Stimulated activated CD4-positive, alpha-beta T cell treated with anti-CD3 and anti-CD28 coated beads, Interleukin-4, amount 100 ng/mL, for 4 hours (primary cell): ENCODE results near the gene INPP5E.

Experiments
- DNase-seq, 2 experiments: peaks; one replicate each; pipeline ENCODE4 v3.0.0-alpha.2; 2020

The INPP5E gene

DNA sequence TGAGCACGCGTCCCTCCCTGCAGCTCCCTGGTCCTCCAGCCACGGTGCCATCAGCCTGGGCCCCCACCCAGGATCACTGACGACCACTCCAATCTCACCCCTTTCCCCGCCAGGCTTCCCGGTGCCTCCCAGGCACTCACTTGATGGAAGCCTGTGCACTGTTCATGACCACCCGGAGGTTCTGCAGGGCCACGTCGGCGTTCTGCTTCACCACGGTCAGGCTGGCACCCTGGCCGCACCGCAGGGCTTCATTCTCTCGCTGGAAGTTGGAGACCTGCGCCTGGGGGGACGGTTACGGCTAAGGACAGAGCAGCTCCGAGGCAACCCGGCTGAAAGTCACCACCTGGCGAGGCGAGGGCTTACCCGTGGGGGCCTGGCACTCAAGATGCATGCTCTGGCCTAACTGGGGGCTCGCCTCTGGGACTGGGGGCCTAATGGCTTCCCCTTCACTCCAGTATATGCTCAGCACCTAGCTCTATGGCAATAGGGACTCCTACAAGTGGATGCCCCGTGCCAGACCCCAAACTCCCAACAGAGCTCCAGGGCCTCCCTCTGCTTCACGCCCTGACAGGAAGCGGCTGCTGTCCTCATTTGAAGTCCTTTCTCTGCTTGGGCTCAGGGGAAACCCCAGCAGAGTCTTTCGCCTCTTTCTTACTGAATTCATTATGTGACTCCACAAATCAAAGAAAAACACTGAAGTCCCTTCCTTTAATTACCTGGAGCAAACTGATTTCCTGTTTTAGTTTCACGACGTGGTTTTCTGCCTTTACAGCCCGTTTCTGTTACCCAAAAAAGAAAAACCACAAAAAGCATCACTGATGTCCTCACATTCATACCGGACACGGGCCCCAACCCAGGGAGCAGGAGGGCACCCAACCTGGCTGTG, 35.5 kb downstream of the INPP5E start:
- peak; percentile 40 to 45 for DNase-seq

DNA sequence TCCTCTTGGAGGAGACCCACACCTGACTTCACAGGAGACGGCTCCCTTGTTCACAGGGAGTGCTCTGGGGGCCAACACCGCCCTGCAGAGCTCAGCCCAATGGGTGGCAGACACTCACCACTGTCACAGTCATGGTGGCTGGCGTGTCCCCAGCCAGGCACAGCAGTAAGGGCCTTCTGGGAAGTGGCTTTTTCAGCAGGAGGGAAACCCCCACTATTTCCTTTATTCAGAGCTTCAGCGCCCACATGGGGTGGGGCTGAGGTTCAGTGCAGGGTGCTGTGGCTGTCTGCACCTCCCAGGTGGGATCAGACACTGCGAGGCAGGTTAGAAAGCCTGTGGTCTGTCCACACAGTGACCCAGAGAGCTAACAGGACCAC, 36.1 kb downstream of the INPP5E start:
- DNase-seq: peak; percentile 64 to 86

DNA sequence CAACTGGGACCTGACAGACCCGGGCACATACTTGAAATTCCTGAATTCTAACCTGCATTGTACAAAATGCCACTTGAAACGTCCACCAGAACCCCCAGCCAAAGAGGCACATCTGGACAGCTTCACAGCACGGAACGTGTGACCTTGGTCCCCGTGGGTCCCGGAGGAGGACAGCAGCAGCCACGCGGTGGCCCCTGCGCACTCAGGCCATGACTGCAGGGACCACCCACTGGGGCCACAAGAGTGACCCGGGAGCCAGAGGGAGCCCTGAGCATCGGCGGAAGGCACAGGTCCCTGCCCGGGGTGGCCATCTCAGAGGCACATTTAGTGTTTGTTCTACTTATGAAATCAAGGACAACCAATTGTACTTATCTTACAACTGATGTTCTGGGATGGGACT, 37.6 kb downstream of the INPP5E start:
- DNase-seq: no peak

DNA sequence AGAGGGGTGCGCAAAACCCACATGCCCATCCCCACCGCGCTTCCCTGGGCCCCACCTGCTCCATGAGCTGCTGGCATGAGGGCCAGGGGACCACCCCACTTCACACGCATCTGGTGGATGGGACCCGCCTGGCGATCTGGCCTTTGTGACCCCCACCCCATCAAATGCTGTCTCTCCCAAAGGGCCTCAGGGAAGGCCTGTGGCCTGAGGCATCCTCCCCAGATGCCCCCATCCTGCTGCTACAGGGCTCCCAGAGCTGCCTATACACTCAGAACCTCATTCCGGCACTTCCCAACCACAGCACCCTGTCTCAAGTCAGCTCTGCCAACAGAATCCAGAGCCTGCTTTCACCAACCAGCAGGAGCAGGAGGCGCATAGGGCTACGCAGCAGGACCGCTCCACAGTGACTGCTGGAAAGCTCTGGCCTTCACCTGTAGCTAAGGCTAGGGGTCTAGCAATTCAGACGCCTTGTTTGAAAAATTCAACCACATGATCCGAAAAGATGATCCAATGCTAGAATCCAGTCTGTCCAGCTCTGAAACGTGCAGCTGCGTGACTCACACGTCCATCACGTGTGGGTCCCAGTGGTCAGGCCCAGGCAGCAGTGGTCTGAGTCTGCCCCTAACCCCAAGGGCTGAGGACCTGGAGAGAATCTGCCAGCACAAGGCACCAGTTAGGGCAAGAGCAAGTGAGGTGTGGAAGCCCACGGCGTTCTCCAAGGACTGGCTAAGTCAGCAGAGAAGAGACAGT, 38.3 kb downstream of the INPP5E start:
- DNase-seq: no peak

DNA sequence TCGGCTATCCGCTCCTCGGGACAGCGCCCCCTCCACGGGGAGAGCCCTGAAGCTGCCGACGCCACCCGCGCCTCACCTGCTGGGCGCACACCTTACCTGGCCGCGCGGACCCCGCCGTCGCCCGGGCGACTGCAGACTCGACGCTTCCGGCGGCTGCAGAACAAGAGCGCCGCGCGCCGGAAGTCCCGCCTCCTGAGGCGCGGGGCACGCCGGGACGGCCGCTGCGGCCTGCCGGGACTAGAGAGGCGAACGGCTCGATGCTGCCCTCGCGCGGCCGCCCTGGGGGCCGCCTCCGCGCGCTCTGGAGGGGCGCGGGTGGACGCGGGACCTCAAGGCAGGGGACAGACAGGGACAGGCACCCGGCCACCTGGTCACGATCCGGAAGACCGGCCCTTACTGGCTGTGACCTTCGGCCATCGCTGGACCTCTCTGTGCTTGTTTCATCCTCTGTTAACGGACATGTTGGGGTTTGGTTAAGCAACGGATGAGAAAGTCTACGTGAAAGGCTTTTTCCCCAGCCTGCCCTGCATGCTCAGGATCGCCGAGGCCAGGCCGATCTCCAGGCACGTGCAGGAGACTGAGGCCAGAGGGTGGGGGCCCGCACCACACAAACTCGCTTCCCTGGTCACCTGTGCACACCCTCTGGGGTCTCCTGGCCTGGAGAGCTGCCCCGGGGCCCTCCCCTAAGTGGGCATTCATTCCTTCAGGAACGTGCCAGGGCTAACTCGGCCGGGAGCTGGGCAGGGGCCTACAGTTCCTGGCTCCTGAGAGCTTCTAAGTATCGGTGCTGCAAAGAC, 39.4 kb downstream of the INPP5E start, which contains the start of gene SNAPC4:
Gene SNAPC4, minus strand, starts transcription at position 133 of the 797 bp plus-strand sequence. CDS start 1,742 bp downstream, outside the sequence.
- peak; percentile 84 to 90 for DNase-seq

DNA sequence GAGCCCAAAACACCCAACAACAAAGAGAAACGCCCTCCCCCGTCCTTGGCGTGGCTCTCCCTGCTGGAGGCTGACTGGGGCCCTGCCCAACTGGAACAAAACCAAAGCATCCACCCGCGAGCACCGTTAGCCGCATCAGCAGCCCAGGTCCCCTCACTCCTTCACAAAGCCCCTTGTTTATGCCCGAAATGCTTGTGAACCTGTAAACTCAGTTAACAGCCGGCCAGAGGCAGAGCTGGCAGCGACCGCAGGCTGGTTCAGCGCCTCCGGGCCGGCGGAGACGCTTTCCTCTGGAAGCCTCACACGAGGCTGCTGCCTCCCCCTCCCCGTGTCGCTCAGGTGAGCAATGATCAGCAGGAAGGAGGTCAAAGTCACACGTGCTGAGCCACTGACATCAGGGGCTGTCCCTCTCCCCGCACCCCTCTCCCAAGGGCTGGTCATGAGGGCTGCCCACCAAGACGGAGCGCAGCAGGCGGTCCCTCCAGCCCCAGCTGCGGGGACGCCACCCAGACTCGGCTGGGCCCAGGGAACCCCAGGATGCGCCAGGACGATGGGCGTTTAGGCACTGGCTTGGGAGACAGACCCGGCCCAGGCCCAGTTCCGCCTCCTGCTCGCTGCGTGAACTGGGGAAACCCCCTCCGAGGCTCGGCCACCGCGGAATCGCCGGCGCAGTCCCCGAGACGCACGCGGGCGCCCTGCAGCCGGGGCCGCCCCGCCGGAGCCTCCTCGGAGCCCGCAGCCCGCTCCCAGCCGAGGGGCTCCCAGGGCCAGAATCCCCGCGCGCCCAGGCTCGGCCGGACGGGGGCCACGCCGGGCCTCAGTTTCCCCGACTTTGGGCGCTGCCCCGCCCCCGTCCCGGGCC, 40.2 kb downstream of the INPP5E start:
- DNase-seq: peak; percentile 45 to 56

DNA sequence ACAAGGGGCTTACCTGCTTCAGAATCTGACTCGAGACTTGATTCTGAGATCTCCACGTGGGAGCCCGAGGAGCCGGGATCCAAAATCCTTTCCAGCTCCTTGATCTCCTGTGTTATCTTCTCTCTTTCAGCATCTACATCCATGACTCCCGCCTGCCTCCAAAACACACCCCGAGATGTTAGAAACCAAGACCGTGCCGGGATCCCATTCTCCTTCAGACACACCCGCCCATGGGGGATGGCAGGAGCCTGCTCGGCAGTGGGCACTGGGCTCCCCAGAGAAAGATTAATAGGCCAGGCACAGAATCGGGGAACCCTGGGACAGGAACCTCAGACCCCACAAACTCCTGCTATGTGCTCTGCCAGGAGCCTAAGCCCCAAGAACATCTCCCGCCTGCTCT, 41.4 kb downstream of the INPP5E start:
- no peak for DNase-seq

DNA sequence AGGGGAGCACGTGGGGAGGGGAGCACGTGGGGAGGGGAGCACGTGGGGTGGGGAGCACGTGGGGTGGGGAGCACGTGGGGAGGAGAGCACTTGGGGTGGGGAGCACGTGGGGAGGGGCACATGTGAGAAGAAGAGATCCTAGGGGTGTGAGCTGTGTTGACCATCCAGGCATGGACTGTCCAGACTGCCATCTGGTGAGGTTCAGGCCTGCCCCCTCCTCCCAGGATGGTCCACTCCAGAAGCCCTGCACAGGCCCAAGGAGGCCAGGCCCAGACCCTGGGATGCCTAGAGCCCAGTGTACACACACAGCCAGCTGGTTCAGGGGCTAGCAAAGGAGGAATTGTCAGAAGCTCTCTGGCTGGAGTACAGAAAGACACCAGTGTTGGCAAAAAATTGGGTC, 42.0 kb downstream of the INPP5E start:
- DNase-seq: no peak

DNA sequence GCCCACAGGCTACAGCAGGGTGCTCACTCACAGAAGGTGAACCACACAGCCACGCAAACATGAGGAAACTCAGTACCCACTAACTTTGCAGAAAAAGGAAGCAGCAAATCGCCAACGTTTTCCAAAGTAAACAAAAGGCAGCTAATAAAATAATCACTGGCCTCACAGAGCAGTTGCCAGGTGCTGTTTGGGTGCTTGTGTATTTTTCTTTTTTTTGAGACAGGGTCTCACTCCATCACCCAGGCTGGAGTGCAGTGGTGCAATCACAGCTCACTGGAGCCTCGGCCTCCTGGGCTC, 43.5 kb downstream of the INPP5E start:
- DNase-seq: no peak

DNA sequence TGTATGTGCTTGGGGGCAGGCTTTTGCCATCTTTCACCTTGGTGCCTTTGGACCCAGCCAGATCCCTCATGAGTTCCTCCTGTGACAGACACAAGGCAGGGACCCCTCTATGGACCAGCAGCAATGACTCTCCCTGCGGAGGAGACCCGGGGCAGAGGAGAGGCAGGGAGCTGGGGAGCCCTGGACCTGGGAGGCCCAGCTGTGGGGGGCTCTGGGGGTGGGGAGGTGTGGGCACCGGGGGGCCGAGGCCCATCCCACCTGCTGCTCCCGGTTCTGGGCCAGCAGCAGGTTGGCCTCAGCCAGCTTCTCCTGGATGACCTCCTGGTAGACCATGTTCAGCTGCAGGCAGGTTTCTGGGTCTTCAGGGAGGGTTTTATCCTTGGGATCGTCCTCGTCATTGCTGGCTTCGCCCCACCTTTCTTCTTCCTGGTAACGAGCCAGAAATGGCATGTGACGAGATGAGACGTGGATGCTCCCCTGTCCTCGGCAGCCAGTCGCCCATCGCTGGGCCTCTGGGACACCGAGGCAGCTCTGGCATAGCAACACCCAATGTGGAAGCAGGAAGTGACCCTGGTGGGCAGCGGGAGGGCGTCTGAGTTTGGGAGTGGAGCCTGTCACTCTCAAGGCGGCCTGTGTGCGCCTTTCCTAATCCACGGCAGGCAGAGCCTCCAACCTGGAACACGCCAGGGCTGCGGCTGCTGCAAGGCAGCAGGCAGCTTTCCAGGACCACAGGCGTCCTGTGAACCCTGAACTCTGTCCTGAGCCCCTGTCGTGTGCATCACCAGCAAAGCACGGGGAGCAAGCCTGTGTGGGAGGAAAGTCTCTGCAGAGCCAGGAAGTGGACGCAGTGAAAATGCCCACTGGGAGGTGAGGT, 44.1 kb downstream of the INPP5E start:
- no peak for DNase-seq

DNA sequence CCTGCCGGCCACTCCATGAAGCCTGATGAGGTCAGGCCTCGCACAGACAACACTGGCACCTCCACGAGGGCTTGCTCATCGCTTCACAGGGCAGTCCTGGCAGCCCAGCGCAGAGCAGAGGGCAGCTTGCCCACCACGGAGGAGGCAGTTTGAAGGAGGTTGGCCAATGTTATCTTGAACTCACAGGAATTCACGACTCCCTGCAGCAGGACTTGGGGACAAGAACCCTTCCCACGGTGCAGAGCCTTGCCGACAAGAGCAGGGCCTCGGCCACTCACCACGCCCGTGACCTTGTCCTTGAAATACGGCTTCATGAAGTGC, 44.7 kb downstream of the INPP5E start:
- no peak for DNase-seq

DNA sequence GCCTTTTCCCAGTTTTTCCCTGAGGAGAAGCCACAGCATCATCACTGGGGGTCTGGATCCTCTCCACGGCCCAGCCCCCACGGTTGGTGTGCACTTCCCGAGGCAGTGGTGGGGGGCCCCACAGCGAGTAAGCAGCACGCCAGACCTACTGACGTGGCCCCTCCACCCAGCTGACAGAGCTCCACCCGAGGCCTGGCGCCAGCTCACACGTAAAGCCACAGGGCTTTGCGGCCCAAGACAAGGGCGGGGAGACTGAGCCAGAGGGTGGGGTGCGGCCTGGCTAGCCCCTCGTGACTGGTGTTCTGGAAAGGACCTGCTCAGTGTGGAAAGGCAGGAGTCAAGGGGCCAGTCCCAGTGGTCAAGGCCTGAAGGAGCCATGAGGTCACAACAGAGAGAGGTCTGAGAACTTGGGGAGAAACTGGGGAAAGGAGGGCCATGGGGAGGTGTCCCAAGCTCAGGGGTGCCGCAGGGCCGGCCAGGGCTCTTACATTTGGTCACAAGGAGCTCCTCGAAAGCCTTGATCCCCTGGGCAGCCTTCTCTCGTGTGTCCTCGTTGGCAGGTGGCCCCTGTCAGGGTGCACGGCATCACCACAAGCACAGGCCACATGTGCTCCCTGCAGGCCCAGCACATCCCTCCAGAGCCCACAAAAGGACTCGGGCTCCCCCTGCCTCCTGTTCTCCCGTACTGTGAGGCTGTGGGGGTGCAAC, 45.2 kb downstream of the INPP5E start:
- no peak for DNase-seq

DNA sequence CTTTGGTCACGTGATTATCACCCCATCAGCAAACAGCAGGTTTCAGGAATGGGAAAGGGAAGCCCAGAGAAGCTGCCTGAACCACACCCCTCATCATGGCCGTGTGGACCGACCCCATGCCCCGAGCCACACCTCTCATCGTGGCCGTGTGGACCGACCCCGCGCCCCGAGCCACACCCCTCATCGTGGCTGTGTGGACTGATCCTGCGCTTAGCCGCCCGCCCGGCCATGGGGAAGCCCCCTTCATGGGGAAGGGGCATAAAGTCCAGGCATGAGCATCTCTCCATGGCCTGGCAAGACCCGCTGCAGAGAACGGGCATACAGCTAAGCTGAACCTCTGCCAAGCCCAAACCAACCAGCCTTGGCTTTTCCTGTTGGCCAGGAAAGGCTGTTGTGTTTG, 46.1 kb downstream of the INPP5E start:
- DNase-seq: no peak

DNA sequence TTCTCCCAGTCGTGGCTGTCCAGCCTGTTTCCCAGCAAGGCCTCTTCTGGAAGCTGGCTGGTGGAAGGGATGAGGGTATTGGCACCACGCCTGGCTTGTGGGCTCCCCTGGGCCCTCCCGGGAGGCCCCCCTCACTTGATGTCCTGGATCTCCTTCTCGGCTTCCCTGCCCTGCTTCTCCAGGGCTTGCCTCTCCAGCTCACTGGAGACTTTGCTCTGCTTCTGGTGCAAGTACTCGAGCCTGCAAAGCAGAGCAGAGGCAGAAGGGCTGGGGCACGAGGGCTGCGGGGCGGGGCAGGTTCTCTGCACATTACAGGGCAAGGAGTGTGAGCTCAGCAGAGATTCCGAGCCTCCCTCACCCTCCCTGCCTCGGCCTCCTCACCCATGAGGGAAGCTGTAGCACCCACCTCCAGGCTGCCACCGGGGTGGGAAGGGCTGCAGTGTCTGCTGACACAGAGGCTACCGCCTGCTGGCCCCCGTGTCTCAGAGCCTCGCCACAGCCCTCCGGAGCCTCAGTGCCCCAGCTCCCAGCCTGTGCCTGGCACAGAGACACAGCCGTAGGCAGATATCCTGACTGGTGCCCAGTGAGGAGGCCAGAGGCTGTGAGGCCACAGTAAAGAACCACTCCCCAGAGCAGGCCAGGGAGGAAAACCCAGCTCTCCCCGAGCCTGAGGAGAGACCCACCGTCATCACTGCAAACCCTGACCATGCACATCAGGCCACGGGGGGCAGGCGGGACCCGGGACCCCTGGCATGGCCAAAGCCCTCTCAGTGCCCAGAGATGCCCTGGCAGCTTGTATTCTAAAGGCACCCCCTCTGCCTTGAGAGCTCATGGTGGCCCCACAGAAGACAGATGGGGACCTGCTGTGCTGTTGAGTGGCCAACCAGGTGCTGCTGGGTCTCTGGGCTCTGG, 46.9 kb downstream of the INPP5E start:
- DNase-seq: no peak

DNA sequence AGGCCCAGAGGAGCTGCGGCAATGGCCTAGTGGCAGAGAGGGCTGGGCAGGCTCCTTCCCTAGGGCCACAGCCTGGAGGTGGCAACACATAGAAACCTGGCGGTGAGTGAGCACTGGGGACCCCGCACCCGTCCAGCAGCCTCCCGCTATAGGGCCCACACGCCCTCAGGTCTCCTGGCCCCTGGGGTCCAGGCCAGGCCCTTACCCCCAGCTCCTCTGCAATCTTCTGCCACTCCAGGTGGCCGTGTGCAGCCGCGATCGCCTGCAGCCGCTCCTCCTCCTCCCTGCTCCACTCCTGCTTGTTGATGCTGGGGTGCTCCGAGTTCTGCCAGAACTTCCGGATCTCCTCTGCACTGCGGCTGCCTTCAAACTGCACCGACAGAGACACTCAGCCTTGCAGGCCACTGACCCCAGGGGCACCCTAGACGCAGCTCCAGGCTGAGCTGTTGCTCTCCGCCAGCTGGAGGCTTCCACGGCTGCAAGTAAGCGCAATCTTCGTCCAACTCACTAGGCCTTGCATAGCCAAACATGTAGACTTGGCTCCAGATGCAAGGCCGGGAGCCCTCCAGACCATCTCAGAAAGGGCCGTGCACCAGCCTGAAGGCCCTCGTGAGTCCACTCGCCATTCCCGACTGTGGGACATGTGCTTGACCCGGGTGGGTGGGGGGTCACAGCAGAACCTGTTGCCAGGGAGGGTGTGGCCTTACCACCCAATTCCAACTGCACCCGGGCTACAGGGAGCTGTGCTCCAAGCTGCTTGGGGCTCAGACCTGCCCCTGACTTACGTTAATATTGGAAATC, 47.7 kb downstream of the INPP5E start:
- no peak for DNase-seq

DNA sequence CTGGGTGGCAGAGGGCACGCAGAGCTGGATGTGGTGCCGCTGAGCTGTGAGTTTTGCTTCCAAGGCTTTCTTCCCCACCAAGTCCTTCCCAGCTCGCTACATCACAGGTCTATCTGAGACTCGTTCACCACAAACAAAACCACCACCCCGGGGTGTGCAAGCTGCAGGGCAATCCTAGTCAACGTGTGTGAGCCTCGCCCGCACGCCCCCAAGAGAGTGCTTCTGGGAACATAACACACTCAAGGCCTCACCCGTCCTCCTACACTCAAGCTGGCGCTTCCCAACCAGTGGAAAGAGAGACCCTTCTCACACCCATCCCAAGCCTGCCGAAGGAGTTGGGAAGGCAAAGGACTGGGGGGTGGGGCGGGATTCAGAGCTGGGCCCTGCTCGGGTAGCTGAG, 50.2 kb downstream of the INPP5E start:
- DNase-seq: no peak

DNA sequence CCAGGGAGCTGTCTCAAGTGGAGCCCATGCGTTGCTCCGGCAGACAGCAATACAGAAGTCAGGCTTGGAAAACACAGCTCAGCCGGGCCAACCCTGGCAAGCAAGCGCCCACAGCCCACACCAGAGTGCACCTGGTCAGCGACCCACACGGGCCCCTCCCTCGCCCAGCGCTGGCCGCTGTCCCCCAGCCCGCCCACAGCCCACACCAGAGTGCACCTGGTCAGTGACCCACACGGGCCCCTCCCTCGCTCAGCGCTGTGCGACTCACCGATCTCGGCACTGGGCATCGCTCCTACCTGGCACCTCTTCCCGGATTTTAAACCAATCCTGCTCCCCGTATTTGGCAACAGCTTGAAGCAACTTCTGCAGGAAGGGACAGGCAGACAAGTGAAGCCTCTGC, 52.4 kb downstream of the INPP5E start:
- no peak for DNase-seq

DNA sequence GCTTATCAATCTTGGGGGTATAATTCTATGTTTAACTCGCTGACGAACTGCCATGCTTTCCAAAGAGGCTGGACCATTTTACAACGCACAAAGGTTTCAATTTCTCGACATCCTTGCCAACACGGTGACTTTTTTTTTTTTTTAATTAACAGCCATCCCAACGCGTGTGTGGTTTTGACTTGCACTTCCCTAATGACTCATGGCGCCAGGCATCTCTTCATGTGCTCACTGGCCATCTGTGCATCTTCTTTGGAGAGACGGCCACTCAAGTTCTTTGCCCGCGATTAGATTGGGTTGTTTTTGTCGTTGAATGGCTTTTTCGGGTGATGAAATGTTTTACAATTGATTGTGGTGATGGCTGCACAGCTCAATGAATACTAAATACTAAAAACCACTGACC, 53.6 kb downstream of the INPP5E start:
- no peak for DNase-seq

DNA sequence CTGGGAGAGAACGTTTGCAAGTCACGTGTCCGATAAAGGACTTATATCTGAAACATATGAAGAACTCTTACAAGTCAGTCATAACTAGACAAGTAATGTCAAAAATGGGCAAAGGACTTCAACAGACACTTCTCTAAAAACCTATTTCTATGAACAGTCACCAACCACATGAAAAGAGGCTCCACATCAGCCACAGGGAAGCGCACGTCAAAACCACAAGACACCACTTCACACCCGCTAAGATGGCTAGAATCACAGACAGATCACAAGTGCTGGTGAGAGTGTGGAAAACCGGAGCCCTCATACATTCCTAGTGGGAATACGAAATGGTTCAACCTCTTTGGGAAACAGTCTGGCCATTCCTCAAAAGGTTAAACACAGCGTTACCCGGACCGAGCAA, 54.6 kb downstream of the INPP5E start:
- peak in 1 of 2 experiments; percentile 33 for DNase-seq
